Renal cortex interstitium (tissue), 11 donors: ENCODE data around the gene EHD4. TPM values are rescaled to one million over a fixed set of nuclear protein-coding genes. Genes with fewer than 3 reads are reported as not detected.

ENCODE experiments used
- DNase-seq, 11 donors: peaks; one replicate each; pipeline ENCODE4 v3.0.0-alpha.2; 2013; ENCODE audit warnings: low read depth in 9 of 11, low spot score in 4 of 11; ENCODE audit errors: extremely low read depth in 1 of 11
- polyA plus RNA-seq, 3 donors: library from polyadenylated mRNA; unstranded; fragments of 120-200 nt; gene quantifications; one replicate each; pipeline ENCODE4 v1.2.1, GENCODE V29; 2013; ENCODE audit not compliant: insufficient read length in 3 of 3

The EHD4 gene
- polyA plus RNA-seq, 3 donors, result 14.8 to 19.5 (median 18.4) TPM

DNA sequence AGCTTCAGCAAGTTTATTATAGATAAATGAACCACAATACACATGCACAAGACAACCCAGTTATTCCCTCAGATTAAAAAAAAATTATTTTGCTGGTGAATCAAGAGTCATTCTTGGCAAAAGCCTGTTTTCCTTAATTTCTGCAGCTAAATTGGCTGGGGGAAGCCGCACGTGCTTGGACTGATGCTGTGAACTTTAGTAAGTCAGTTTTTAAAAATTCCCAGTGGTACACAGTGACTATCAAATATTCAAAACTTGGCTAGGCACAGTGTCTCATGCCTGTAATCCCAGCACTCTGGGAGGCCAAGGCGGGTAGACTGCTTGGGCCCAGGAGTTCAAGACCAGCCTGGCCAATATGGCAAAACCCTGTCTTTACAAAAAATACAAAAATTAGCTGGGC is 23.9 kb downstream of the EHD4 start:
- no peak for DNase-seq

GRCh38 chr15:41946970-41947369 is 25.4 kb downstream of the EHD4 start:
- no peak for DNase-seq

- DNase-seq, result no peak
These were observed 26.6 kb downstream of the EHD4 start for GRCh38 chr15:41945731-41946130.

DNA sequence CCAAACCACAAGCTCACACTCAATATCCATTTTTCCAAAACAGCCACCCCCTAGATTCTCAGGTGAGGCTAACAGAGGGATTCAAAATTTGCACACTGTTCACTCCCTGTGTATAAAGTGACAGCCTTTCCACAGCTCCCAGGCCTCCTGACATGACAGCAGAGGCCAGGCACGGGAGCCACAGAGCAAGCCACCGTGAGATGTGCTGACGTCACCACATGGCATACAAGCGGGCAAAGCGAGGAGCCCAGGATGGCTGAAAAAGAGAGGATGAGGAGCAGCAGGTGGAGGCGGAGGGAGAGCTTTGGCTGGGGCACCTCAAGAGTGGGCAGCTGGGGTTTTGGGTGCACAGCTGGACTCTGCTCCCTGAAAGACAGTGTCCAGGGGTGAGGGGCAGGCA is 27.1 kb downstream of the EHD4 start:
- DNase-seq, result no peak

DNA sequence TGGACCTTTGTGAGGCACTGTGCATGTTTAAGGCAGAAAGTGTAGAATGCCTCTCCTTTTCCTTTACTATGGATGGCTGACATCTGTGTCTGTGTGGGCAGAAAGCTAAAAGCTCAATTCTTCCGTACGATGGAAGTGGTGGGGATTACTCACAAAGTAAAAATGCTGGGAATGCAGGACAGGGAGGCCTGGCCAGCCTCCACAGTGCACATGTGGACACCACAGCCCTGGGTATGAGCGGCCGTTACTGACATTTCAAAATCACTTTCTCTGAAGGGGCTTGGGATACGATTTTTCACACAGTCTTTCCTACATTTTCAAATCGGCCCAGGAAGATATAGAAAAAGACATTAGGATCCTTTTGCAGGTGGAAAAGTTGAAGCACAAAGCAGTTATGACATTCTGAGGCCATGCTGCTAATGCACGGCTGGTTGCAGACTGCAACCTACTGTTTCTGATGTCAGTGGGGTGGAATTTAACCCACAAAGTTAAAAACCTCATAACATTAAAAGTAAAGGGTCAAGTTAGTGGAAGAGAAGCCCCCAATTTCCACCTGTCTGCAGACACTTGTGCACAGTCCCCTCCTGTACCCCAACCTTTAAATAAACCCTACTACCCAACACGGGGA is 27.9 kb downstream of the EHD4 start:
- peak in 3 of 11 donors; percentile 29 to 59 (median 47) for DNase-seq

DNA sequence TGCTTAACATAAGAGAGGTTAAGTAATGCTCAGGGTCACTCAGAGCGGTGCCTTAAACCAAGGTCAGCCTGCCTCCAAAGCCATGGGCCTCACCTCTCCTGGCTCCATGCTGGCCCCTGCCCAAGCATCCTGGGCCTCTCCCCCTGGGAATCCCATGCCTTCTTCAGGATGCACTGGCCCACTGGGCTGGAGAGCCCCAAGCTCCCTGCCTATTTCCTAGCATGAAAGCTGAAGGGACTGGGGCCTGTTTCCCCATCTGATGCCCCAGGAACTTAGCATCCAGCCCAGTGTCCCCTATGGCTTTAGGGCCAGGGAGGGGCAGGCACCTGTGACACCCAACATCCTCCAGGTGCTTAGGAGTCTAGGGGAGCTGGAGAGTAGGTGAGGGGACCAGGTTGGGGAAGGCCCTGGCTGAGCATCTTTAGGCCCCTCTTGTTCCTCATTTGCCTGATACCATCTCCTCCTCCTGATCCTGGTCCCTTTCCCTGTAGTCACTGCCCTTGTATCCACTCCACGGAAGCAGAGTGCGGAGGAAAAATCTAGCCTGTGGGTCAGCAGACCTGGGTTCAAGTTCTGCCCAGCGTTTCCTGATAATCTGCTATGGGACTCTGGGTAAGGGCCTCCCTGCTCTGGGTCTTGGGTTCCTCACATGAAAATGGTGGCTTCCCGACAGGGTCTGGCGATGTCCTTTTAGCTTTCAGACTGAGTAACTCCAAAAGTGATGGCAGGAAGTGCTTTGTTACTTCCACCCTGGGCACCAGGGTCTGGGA is 28.6 kb downstream of the EHD4 start:
- no peak for DNase-seq

GRCh38 chr15:41942886-41943285 is 29.5 kb downstream of the EHD4 start:
- DNase-seq, result no peak

DNA sequence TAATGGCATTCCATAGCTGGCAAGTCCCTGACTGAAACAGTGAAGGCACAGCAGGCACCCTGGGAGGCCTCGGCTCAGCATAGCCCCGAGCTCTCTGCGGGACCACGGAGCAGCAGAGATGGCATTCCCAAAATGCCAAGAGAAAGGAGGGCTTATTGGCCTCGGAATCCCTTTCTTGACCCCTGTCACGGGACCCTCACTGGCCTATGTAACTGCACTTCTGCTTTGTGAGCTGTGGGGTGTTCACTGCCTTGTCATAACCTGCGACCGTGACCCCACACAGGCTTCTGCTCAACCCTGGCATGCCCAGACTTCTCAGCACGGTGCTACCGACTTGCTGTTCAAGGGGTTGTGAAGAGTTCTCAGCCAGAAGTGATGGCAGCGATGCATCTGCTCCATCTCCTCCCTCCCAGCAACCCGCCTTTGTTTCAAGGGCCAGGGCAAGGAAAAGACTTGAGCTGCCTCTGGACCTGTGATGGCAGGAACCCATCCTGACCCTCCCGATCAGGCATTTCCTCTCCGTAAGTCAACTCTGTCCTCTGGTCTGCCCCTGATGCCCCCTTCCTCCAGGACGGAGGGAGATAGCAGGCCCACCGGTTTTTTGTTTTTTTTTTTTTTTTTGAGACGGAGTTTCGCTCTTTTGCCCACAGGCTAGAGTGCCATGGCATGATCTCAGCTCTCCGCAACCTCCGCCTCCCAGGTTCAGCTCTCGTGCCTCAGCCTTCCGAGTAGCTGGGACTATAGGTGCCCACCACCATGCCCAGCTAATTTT is 30.5 kb downstream of the EHD4 start:
- no peak for DNase-seq

DNA sequence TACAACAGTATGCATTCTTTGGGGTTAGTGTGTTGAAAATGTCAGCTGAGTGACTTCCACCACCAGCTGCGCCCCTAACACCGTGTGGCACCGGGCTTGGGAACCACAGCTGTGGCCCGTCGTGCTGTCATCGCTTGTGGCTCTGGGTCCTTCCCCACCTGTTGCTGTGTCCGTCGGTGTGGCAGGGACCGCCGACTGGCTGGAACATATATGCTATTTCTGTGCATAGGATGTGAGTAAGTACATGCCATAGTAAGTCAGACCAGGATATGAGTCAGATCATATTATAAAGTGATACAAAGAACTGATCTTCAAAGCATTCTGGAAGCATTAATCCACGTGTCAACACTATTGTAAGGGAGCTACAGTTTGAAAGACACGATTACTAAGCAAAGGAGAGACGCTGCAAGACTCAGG is 31.9 kb downstream of the EHD4 start:
- no peak for DNase-seq

DNA sequence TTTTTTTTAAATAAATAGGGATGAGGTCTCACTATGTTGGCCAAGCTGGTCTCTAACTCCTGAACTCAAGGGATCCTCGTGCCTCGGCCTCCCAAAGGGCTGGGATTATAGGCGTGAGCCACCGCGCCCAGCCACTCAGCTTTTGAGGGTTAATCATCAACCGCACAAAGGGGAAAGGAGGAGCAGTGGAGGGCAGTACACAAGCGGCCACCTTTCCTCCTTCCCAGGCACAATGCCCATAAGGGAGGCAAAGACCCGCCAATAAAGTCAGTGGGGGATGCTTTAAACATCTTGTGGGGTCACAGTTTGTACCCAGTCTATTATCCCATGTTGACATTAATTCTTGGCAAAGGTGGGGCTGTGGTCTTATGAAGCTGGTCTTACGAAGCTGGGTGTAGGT is 32.4 kb downstream of the EHD4 start:
- no peak for DNase-seq

DNA sequence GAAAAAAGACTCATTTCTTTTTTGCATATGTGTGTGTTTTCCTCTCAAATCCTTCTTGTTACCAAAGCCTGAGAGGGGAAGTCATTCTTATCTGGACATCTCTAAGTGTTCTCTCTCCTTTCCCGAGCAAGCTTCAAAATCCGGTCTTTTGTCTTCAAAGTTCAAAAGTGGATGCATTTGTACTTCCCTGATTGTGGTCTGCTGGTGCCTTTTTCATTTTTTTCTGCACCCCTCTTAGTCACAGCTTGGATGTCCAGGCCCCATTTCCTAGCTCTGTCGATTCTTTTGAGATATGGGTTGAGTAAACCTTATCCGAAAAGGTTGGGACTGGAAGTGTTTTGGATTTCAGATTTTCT is 34.8 kb downstream of the EHD4 start:
- no peak for DNase-seq

DNA sequence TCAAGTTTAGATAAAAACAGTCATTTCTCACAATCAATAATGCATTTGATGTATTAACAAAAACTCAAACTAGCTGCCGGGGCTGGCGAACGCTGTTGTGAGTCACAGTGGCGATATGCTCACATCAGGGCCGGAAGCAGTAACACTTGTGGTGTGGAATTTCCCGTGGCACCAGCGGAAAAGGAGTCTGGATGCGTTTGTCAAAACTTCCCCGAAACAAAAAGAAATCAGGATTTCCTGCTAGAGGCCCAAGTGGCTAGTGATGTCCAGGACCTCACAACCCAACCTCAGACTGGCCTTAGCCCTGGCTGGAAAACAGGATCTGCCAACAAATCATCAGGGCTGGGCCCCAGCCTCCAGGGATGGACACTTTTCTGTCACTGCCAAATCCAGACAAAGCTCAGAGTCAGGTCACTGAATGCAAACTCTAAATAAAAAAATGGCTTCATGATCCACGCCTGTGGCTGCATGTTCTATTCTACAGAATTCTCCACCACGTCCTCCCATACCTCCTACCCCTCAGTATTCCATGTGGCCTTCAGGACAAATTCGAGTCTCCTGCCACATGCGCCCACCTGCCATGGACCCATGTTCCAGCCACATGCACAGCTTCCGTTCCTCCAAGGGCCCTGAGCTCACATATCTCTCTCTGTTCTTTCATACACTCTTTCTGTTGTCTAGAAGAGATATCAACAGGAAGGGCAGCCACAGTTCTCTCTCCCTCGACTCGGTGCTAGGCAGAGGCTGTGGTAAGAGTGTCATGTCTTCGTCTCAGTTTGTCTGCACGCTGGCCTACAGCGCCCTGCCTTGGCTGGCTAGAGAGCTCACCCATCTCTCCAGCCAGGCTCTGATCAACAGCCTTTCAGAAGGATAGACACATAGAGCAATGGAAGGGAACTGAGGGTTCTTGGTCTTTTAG is 35.4 kb downstream of the EHD4 start:
- DNase-seq, result no peak

DNA sequence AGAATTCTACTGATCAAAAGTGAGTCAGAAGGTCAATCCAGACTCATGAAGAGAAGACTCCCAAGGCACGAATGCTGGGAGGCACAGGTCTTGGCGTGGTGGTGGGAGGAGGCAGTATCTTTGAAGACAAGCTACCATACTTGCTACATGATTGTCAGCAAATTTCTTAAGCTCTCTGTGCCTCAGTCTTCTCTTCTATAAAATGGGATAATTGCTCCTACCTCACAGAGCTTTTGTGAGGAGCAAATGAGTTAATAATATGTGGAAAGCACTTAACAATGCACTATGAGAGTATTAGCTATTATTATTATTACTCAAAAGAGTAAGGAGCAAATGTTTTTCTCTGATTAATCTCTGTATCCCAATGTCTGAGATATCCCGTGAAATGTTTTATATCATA is 36.2 kb downstream of the EHD4 start:
- DNase-seq, result no peak

- DNase-seq, result no peak
These were observed 36.8 kb downstream of the EHD4 start for GRCh38 chr15:41935566-41936020.

GRCh38 chr15:41934843-41935242 is 37.5 kb downstream of the EHD4 start:
- DNase-seq, result no peak

GRCh38 chr15:41933771-41934170 is 38.6 kb downstream of the EHD4 start:
- no peak for DNase-seq

GRCh38 chr15:41933326-41933725 is 39.0 kb downstream of the EHD4 start:
- DNase-seq, result no peak

DNA sequence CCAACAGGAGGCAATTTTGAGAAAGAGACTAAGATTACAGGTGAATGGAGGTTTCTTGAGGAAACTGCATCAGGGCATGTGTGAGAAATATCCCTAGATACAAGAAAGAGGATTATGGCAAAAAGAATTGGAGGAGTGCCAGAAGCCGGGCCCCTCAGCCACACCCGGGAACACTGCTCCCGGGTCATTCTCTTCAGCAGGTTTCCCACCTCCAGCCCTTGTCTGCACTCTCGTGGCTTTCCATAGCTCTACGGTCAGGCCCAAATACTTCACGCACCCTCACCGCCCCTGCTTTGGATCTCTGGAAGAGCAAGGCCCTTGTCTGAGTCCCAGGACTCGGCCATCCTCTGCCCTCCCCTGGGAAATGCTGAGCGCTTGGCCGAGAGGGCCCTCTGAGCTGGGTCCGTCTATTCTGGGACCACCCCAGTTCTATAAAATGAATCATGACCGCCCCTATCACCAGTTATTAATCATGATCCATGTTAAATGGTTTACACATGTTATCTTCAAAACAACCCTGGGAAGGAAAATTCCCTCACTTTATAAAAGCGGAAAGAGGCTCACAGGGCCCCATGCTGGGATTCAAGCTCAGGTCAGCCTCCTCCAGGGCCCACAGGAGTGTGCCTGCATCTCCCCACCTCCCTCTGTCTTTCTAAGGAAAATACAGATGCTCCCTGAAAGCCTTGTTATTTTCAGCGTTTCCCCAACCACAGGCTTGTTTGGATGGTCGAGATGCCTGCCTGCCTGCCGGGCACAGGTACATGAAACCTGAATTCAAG is 39.7 kb downstream of the EHD4 start:
- no peak for DNase-seq
